Islet of Langerhans (tissue), 1 donor: ENCODE measurements around the gene CASP2.
"Not testable (repeated sequence)": the region's sequence is repeated elsewhere in the genome, so short reads cannot be mapped to it uniquely, and the experiment has no call there.

Source experiments
- FAIRE-seq: peaks from one replicate; lab custom pipeline; 2011; peaks lifted over from hg19 to GRCh38; lab: Jason Lieb, UNC

Gene CASP2

GRCh38 chr7:143265017-143265693 lies 23.0 kb upstream of the CASP2 start:
- no peak for FAIRE-seq

- no peak for FAIRE-seq
These were observed 18.9 kb upstream of the CASP2 start for GRCh38 chr7:143269251-143269650.

- no peak for FAIRE-seq
These were observed 16.9 kb upstream of the CASP2 start for GRCh38 chr7:143271240-143271639.

GRCh38 chr7:143272871-143273270 lies 15.3 kb upstream of the CASP2 start:
- no peak for FAIRE-seq

GRCh38 chr7:143279186-143280098 lies 8.7 kb upstream of the CASP2 start:
- FAIRE-seq = no peak

GRCh38 chr7:143280160-143280559 lies 8.0 kb upstream of the CASP2 start:
- FAIRE-seq = no peak

DNA sequence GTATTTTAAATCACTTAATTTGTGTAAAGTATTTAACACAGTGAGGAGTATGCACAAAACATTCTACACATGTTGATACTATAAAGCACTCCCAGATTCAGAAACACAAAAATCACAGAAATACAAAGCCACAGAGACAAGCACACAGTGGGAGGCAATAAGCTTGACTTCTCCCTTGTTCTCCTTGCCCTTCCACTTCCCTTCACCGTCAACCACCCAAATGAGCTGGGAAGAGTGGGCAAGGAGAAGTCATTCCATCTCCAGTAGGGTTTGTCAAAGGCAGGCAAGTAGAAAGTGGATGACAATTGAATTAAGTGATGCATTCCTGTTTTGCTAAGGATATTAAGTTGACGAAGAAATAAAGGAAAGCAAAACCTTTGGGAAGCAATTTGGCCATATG lies 7.6 kb upstream of the CASP2 start:
- no peak for FAIRE-seq

DNA sequence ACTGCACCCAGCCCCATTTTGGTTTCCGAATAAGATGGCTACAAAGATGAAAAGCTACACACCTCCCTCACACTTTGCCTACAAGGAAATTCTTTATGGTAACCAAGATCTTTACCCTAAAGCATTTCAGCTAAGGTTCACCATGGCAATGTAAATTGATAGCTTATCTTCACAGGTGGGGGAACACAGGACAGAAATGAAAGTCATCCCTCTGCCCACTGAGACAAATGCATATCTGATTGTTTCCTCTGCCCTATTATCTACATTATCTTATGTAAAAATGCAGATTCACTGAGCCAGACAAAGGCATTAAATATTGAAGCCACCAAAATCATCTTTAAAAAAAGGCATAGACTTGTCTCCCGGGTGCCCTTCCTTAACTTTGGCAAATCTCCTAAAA lies 6.6 kb upstream of the CASP2 start:
- no peak for FAIRE-seq

DNA sequence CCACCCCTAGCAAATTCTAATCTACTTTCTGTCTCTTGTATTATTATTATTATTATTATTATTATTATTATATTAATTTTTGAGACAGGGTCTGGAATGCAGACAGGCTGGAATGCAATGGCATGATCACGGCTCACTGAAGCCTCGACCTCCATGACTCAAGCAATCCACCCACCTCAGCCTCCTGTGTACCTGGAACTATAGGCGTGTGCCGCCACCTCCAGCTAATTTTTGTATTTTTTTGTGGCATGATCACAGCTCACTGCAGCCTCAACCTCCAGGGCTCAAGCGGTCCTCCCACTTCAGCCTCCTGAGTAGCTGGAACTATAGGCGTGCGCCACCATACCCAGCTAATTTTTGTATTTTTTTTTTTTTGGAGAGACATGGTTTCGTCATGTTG lies 6.0 kb upstream of the CASP2 start:
- no peak for FAIRE-seq

DNA sequence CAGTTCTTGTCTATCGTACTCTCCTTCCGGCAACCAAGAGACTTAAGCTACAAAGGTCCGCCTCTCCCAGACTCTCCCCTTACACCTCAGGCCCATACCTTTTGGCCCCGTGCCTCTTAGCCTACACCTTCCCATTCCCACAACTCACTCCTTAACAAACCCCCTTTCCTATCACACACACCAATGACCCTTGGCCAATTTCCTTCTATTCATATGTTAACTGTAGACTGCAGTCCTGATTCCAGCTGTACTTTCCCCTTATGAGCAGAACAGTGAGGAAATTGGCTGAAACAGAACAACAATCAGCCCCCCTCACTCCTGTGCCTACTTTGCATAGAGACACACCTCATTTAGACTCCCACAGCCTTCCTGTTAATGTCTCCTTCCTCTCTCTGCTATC lies 4.8 kb upstream of the CASP2 start:
- FAIRE-seq = no peak

DNA sequence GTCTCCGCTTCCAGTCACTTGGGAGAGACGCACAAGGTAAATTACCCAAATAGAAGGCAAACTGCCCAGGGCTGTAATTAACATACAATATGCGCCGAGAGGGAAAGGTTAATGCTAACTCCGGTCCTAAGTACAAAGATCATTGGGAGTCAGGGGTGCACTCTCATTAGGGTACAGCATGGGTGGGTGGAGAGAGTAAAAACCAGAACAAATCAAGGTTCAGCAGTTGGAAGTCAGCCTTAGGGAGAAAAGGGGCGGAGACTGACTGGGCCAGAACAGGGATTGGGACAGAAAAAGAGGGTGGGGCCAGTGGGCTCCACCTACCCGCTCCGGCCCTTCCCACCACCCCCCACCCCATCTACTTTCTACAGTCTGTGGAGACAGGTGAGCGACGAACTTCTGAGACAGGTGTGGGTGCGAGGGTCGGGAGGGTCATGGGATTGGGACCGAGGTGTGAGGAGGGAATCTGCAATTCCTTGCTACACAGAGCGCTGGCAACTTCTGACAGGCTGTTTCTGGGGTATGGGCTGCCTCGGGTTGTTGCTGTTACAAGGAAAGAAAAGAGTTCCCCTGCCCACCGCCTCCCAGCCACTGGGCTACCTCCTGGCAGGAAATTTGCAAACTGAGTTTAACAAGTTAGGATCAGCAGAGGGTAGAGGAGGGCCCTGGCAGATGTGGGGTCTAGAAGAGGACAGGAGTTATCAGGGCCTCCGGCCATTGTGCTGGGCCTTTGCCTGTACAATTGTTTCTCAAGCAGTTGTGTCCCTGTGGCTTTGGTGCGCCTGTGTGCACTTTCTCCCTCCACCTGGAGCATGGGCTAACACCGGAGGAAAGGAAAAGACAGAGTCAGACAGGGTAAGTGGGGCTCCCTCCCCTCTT lies 3.3 kb upstream of the CASP2 start, which contains the start of gene TMEM139:
Gene TMEM139, plus strand, starts transcription at position 368 of the 879 bp plus-strand sequence. CDS start 1,000 bp downstream, outside the sequence.
- FAIRE-seq = no peak

GRCh38 chr7:143285470-143285778 lies 2.7 kb upstream of the CASP2 start:
- FAIRE-seq = no peak

DNA sequence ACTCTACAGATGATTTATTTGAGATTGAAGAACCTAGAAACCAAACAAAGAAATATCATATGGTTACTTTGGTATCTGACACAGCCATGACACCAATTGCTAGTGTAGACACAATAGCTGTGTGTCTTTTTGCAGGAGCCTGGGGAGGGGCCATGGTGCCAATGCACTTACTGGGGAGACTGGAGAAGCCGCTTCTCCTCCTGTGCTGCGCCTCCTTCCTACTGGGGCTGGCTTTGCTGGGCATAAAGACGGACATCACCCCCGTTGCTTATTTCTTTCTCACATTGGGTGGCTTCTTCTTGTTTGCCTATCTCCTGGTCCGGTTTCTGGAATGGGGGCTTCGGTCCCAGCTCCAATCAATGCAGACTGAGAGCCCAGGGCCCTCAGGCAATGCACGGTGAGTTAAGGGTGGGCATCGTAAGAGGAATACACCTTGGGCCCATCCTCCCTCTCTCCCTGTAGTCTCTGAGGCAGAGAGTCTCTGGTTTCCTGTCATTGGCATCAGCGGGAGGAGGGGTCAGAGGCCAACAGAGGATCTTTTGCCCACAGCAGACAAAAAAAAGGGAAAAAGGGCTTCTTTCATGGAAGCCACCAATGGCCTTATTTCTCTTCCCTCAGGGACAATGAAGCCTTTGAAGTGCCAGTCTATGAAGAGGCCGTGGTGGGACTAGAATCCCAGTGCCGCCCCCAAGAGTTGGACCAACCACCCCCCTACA lies 2.2 kb upstream of the CASP2 start:
- no peak for FAIRE-seq

GRCh38 chr7:143286522-143286890 lies 1.6 kb upstream of the CASP2 start:
- FAIRE-seq = no peak

DNA sequence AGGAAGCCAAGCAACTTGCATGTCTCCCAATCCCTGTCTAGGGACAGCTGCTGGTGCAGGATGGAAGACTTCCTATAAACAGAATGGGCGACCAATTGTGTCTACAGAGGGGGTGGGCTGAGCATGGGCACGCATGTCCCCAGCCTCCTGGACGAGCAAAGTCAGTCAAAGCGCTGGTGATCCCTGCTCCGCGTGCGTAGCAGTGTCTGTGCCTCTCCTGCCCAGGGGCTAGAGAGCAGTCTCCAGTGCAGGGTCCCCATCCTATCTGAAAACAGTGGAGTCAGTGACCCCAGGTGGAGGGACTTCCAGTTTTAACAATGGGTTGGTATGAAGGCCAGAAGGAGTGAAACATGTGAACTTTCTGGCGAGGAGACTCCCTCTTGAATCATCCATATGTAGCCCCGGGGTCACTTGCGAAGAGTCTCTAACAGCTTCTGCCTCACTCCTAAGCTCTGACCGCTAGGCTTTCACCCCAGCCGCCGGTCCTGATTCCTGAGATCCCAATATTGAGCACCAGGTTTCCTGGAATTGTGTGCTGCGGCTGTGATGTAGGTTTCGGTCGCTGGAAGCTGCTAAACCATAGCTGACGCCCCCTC lies 714 bp upstream of the CASP2 start:
- FAIRE-seq = no peak

- no peak for FAIRE-seq
These were observed 685 bp downstream of the CASP2 start for GRCh38 chr7:143288836-143289235.

GRCh38 chr7:143289421-143289820 lies 1.3 kb downstream of the CASP2 start:
- FAIRE-seq = no peak

GRCh38 chr7:143289888-143290287 lies 1.7 kb downstream of the CASP2 start:
- FAIRE-seq = not testable (repeated sequence)

- FAIRE-seq = no peak
These were observed 2.1 kb downstream of the CASP2 start for GRCh38 chr7:143290293-143290692.

GRCh38 chr7:143292876-143293275 lies 4.7 kb downstream of the CASP2 start:
- FAIRE-seq = no peak

- FAIRE-seq = no peak
These were observed 7.7 kb downstream of the CASP2 start for GRCh38 chr7:143295870-143296269.

DNA sequence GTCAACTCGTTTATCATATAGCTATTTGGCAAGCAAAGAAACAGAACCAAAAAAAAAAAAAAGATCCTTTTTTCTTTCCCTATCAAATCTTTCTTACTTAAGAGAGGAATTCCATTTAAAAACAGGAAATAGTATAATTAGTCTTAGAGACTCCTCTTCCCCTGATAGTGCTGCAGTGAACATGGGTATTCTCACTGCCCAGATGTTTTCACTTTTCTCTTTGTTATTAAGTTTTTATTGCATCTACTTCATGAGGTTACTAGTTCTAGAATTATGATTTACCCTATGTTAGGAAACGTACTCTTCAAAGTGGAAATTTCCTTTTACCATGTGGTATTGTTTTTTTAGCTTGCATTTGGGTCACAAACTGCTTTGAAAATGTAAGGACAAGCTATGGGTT lies 8.5 kb downstream of the CASP2 start:
- no peak for FAIRE-seq
